Stimulated activated CD8-positive, alpha-beta memory T cell treated with anti-CD3 and anti-CD28 coated beads, Interleukin-15, amount 100 ng/mL, for 48 hours (primary cell): Measurements from ENCODE around the gene UNC5C.

Experiments used
- DNase-seq, 2 donors: peaks; one replicate each; pipeline ENCODE4 v3.0.0-alpha.2; 2020; ENCODE audit warnings: low read depth in 2 of 2

UNC5C gene

GRCh38 chr4:95268819-95269565 lies 279.8 kb downstream of the UNC5C start:
- DNase-seq: no peak

DNA sequence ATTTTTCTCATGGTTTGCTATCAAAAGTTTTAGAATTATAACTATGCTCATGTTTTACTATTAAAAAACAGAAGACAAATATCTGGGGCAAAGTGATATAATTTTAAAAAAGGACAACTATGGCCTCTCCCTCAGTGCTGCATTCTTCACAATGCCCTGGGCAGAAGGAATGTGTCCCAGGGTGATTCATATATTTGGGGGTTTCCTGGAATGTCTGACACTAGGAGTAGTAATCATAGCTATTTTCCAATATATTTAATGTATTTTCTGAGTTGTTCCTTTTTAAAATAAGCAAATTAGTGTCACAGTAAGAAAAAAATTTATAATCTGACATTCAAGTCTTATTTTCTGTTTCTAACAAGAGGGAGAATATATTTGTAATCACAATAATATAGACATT lies 281.7 kb downstream of the UNC5C start:
- DNase-seq: no peak

- no peak for DNase-seq
Measured at GRCh38 chr4:95265814-95266740, 282.7 kb downstream of the UNC5C start.

DNA sequence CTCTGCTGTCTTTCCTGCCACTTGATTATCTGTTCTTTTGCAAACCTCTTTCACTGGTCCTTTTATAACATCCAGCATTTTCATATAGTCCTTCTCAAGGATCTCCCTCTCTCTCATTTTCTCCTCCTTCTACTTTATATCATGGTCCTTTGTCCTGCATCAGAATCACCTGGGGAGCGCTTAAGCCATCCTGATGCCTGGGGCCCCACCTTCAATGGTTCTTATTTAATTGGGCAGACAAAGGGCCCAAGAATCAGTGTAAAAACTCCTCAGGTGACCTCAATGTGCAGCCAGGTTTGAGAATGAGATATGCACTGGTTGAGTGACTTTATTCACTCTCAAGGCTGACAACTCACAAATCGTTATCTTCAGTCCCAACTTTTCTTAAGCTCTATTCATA lies 283.9 kb downstream of the UNC5C start:
- no peak for DNase-seq

DNA sequence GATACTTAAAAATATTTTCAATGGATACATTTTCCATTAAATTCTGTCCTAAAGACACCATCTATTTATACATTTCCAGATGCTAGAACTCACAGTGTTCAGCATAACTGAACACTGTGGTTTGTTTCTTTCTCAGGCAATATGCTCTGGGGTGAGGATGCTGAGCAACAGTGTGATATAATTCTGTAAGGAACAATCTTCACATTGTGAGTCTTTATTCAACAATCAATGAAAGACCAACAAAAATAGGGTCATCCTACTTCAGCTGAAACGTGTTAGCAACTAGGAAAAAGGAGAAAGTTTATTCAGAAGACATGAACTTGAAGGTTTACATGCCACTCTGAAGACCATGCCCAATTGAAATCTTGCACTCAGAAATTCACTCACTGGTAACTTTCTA lies 284.8 kb downstream of the UNC5C start:
- DNase-seq: no peak

DNA sequence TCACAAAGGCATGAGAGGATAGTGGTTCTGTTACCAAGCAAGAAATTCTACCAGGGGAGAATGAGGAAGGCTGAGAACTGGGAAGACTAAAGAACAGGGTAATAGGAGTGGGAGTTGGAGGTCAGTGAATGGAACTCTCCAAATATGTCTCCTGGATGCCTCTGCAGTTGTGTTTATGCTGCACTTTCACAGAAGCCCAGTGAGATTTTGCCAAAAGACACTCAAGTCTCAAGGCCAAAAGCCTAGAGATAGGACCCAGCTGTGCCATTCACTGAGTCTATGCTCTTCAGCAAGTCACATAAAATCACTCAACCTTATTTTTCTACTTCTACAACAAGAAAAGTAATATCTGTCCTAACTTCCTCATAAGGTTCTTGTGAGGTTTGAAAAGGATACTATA lies 285.4 kb downstream of the UNC5C start:
- DNase-seq: no peak

- DNase-seq: no peak
Measured at GRCh38 chr4:95256108-95256835, 292.5 kb downstream of the UNC5C start.

DNA sequence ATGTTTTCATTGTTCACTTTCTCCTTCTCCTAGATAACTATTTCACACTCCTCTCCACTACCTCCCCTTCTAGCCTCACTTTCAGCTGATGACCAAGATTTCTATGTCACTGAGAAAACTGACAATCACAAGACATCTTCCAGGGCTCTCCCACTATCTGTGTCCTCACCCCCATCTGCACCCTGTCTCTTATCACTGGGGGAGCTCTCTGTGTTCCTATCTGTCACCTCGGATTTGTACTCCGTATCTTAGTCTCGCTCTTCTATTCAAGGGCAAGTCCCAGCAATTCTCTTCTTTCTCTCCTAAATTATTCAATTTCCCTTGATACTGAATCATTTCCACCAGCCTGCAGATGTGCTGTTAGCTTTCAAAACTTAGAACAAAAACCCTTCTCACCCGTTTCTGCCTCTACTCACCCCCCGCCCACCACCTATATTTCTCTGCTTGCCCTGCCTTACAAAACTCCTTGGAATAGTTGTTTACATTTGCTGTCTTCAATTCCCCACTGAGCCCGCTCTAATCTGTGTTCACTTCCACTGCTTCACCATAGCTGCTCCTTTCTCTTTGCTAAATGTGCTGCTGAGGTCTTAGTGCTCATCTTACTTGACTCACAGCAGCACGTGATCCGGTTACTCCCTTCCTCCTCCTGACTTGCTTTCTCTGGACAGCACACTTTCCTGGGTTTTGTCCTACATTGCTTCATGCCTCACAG lies 293.2 kb downstream of the UNC5C start:
- DNase-seq: no peak

- DNase-seq: no peak
Measured at GRCh38 chr4:95251568-95251967, 297.2 kb downstream of the UNC5C start.

DNA sequence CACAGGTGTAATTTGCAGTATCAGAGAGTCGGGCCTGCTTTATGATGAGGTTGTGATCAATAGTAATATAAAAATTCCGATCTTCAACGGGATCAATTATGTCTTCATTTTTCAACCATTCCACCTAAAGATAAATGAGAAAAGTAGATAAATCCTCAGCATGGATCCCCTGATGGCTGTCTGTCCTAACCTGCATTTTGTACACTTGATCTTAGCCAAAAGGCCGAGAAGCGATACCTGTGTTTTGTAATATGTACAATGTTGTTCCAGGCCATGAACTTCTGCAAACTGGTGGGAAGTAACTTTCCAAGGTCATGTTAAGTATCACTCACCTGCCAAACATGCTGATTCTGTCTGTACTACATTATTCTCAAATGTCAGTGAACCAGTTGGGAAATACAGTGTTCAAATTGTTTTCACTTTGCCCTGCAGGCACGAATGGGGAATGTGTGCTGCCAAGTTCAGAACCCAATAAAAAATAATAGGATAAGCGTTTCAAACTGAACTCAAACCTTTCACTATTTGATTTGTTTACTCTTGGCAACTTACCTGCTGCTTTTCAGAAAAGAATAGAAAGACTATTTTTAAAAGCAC lies 298.1 kb downstream of the UNC5C start:
- no peak for DNase-seq

GRCh38 chr4:95249426-95250021 lies 299.2 kb downstream of the UNC5C start:
- no peak for DNase-seq

DNA sequence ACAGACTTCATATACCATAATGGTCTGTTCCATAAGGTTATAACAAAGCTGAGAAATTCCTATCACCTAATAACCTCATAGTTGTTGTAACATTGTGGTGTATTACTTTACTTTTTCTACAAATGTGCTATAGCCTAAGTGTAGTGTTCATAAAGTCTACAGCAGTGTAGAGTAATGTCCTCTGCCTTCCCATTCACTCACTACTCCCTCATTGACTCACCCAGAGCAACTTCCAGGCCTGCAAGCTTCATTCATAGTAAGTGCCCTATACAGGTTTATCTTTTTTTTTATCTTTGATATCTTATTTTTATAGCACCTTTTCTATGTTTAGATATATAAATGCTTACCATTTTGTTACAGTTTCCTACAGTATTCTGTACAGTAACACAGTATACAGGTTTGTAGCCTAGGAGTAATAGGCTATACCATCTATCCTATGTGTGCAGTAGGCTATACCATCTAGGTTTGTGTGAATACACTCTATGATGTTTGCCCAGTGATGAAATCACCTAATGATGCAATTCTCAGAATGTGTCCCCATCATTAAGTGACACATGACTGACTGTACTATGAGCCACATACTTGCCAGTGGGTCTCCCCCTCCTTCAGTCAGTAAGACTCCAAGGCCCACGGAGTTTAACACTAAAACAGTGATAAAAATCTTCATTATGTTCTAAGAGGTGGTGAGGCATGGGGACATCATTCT lies 299.9 kb downstream of the UNC5C start:
- DNase-seq: no peak

GRCh38 chr4:95243892-95244291 lies 304.9 kb downstream of the UNC5C start:
- no peak for DNase-seq

DNA sequence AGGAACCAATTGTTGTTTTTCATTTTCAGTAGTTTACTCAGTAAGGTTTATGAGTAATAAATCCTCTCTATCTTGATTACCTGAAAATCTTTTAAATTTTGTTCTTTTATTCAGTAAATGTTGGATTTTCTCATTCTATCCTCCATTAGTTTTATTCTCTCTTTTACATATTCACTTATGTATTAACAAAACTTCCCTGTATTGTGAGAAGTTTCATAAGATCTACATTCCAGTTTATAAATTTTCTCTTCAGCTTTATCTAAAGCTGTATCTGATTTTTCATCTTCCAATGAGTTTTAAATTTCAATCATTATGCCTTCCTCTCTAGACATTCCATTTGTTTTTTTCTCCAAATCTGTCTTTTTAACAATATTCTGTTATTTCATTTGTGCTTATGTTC lies 310.2 kb downstream of the UNC5C start:
- no peak for DNase-seq

GRCh38 chr4:95232358-95233156 lies 316.2 kb downstream of the UNC5C start:
- DNase-seq: no peak

- DNase-seq: no peak
Measured at GRCh38 chr4:95231681-95232080, 317.1 kb downstream of the UNC5C start.

DNA sequence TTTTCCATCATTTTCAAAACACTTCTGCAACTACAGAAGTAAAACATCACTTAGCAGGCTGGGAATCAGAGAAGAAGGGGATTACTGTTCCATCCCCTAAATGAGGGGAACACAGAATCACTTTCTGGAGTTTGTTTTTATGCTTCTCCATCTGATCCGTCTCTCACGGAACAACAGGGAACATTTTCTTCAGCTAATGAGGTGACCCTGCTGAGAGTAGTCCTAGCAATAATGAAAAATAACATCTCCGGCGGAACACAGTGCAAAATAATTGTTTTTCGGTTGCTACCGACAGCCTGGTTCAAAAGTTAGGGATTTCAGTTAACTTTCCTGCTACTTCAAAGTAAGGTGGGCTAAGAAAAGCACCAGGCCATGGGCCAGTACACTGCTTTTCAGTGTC lies 322.9 kb downstream of the UNC5C start:
- DNase-seq: no peak

GRCh38 chr4:95224402-95224801 lies 324.4 kb downstream of the UNC5C start:
- no peak for DNase-seq
